NCI-H2029 treated with DMSO at 0.1 percent for 48 hours (cell line): Measurements from ENCODE around the gene THSD4.

Experiments used
- DNase-seq: peaks from one replicate; lab custom pipeline; 2025; lab: John Stamatoyannopoulos, UW

THSD4 gene

DNA sequence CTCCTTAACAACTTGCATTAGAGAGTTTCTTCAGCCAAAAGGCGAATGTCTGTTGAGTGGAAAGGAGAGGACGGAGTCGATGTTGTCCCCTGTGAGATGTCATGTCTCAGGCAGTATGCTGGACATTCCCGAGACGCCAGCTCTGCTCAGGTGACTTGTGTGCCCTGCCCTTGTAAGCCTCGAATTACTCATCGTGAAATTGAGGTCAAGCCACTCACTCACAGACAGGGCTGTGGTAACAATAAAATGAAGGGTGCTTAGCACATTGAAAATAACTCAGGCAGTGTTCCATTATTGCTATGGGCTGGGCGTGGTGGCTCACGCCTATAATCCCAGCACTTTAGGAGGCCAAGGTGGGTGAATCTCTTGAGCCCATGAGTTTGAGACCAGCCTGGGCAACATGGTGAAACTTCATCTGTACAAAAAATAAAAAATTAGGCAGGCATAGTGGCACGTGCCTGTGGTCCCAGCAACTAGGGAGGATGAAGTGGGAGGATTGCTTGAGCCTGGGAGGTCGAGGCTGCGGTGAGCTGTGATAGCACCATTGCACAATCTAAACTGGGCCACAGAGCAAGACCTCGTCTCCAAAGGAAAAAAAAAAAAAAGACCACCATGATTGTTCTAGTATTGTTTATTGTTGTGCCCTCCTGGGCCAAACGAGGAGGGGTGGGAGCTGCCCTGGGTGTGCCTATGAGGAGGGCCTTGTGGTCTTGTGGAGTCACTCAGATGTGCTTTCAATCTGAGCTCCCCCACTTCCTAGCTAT is 214.4 kb downstream of the THSD4 start:
- DNase-seq: no peak

- DNase-seq: no peak
Observed at GRCh38 chr15:71330638-71331162, 215.4 kb downstream of the THSD4 start.

DNA sequence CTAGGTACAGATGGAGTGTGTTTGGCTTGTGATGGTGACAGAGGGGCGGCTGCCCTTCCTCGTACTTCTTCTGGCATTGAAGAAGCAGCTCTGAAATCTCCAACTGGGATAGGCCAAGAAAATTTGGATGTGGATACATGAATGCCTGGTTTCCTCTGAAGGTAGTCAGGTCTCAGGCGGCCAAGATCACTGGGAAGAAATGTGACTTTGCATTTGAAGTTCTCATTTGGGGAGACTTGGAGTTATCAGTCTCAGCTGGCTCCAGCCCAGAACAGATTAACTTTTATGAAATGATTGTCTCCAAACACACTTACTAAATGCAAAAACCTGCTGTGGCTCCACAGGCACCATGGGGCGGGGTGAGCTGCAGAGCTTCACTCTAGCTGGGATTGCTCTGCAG is 215.9 kb downstream of the THSD4 start:
- no peak for DNase-seq

- DNase-seq: no peak
Observed at GRCh38 chr15:71332431-71333004, 217.2 kb downstream of the THSD4 start.

GRCh38 chr15:71333136-71333700 is 217.9 kb downstream of the THSD4 start:
- no peak for DNase-seq

- no peak for DNase-seq
Observed at GRCh38 chr15:71333839-71334238, 218.6 kb downstream of the THSD4 start.

- DNase-seq: no peak
Observed at GRCh38 chr15:71334434-71334833, 219.2 kb downstream of the THSD4 start.

GRCh38 chr15:71334873-71335272 is 219.6 kb downstream of the THSD4 start:
- DNase-seq: no peak

DNA sequence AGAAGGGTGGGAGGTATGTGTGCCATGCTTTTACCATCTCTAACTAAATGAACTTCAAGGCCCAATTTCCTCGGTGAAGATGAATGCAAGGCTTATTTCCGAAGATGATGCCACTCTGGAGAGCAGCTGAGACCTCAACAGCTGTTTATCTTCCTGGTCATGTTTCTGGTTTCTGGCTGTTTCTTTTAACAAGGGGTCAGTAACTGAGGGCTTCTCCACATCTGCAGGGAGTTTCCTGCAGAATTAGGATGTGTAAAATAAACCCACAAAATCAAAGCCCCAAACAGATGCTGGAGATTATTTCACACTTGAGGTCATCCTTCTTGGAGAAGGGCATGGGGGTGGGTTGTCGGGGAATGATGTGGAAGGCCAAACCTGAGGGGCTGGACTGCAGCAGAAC is 220.3 kb downstream of the THSD4 start:
- no peak for DNase-seq

DNA sequence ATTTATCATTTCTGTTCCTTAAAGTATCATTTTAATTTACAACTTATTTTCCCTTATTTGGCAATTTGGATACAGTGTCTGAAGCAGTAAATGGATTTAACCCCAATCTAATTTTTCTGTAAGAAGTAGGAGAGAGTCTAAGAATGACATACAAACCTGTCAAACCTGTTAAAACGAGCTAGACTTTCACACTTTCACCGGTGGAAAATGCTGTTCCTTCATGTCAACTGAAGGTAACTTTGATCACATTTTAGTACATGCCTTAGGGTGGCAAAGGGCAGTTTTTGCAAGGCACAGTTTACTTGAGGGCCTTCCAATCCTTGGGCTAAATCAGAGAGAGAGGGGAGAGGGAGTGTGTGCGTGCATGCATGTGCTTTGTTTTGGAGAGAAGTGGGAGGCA is 221.4 kb downstream of the THSD4 start:
- no peak for DNase-seq

DNA sequence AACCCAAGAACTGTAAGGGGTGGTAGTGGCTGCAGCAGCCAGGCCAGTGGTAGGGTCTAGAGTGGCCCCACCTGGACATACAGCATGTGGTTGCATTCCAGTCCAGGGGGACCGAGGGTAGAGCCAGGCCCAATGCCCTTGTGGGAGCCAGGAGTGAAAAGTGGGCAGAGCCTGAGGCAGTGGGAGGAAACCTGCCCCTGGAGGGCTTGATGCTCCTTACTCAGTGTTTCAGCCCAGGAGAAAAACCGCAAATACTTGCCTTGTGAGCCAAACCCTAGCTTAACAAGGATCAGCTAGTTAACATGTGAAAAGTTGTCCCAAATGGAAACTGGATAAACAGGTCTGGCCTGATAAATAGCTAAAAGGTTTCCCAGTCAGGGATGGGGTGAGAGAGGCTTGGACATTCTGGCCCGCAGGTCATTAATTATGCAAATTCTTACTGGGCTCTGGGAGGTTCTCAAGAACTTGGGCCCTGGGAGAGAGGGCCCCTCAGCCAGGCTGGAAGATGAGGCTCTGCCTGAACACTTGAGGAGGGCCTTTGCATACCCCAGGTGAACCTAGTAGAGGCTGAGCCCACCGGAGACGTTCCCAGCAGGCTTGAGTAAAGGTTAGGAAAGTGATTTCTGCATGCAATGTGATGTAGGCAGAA is 222.1 kb downstream of the THSD4 start:
- no peak for DNase-seq

DNA sequence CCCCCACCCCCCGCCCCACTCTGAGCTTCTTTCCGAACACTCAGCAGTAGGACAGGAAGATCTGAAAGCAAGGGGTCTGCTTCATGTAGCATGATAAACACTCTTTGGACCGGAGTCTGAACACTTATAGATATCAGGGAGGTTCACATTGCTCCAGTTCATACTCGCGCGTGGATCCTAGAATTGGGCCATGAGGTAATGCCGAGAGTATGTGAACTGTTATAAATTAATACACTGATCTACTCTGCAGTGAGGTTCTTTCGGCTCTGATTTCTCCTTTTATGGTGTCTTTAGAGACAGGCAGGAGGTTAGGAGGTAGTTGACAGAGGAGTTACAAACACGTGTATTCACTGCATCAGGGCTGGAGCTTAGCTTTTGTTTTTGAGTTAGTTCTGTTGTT is 223.0 kb downstream of the THSD4 start:
- DNase-seq: no peak

- DNase-seq: no peak
Observed at GRCh38 chr15:71338827-71339542, 223.7 kb downstream of the THSD4 start.

GRCh38 chr15:71341811-71342550 is 226.7 kb downstream of the THSD4 start:
- DNase-seq: no peak

DNA sequence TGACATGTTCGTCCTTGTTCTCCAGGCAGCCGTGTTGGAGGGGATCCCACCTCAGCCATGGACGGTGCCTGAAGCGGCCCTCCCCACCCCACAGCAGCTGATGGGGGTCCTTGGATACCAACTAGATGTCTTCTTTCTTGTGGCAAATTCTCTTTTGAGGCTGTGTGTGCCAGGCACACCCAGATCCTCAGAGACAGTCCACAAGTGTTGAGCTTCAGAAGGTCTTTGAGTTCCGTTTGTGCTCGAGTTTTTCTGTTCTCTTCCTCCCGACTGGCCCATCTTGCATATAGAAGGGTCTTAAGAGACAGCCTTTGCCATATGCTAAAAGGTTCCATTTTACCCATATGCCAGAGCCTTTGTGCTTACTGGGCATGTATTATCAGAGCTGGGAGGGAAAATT is 227.4 kb downstream of the THSD4 start:
- no peak for DNase-seq

DNA sequence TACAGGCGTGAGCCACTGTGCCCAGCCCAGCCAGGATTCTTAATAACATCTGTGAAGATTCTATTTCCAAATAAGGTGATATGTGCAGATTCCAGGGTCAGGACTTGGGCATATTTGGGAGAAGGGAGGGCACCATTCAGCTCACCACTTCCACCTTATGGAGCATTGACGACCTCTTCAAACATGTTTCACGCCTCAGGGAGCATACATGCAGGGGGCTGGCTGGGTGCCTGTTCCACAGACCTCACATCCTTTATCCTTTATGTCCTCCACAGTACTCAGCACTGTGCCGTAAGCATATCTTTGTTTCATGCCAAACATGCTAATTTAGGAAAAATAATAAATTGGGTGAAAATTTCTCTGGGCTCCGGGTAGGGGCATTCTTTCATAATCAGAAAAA is 229.0 kb downstream of the THSD4 start:
- DNase-seq: no peak

DNA sequence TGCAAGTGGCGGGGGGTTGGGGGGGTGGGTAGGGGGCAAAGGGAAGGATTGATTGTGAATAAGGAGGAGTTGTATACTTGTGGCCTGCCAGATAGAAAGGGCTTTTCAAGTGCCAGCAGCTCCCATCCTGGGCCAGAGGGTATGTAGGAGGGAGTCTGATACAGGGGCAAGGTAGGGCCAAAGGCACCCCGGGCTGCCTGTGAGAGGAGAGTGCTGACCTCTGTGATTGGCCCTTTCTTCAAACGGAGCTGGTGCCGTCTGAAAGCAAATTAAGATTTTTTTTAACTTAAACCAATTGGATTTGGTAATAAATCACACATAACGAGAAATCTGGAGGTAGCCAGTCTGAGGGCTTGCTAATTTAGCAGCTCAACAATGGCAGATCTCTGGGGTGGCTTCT is 229.9 kb downstream of the THSD4 start:
- no peak for DNase-seq

GRCh38 chr15:71346464-71346863 is 231.2 kb downstream of the THSD4 start:
- no peak for DNase-seq

- DNase-seq: no peak
Observed at GRCh38 chr15:71348597-71348996, 233.3 kb downstream of the THSD4 start.

- DNase-seq: no peak
Observed at GRCh38 chr15:71349336-71349735, 234.1 kb downstream of the THSD4 start.

GRCh38 chr15:71349736-71350526 is 234.7 kb downstream of the THSD4 start:
- no peak for DNase-seq
